ENCODE results near the gene FGF19. TPM values are rescaled to one million over a fixed set of nuclear protein-coding genes. Genes with fewer than 3 reads are reported as not detected.

FGF19 gene
- total RNA-seq, 6 experiments from 2014 or later = 0.18 TPM; not detected in 5

- intact Hi-C loops (cut with DNase I) = no loop called here
- WGBS (ENCODE audit: insufficient coverage, low coverage, low lambda C conversion rate, missing lambda C conversion rate) = 49% methylated on average over 7 of the region's 7 CpGs
- ATAC-seq = no peak
Measured at GRCh38 chr11:69744435-69744834, 40.6 kb upstream of the FGF19 start.

GRCh38 chr11:69734841-69735240 lies 31.0 kb upstream of the FGF19 start:
- Histone ChIP-seq H3K27ac (no peak overlapping the region), H3K4me1 (no peaks in the 10 kb centered on the region), H3K4me3 (no peak overlapping the region), H3K36me3 (no peaks in the 10 kb centered on the region), H3K27me3 (no peaks in the 10 kb centered on the region), H3K9me3 (no peaks in the 10 kb centered on the region)
- 85% methylated on average over 2 of the region's 3 CpGs for WGBS (ENCODE audit: insufficient coverage, low coverage, low lambda C conversion rate, missing lambda C conversion rate)
- DNase-seq (no peak), ATAC-seq (no peak)
- no peak for TF ChIP-seq POLR2A (IDR thresholded peaks at IDR 0.05)
- no peak for TF ChIP-seq CTCF (IDR thresholded peaks at IDR 0.05)
- intact Hi-C loops (cut with DNase I) = no loop called here

More at GRCh38 chr11:69744435-69744834, 40.6 kb upstream of the FGF19 start:
- Histone ChIP-seq H3K27me3 (no peaks in the 10 kb centered on the region), H3K27ac (no peak overlapping the region), H3K36me3 (no peaks in the 10 kb centered on the region), H3K9me3 (no peaks in the 10 kb centered on the region), H3K4me3 (no peak overlapping the region), H3K4me1 (no peaks in the 10 kb centered on the region)
- TF ChIP-seq CTCF (IDR thresholded peaks at IDR 0.05) = no peak
- TF ChIP-seq POLR2A (IDR thresholded peaks at IDR 0.05) = no peak
- DNase-seq = no peak

- no peaks in the 10 kb centered on the region for H3K4me1 ChIP-seq
- WGBS (ENCODE audit: insufficient coverage, low coverage, low lambda C conversion rate, missing lambda C conversion rate) = 86% methylated on average over 2 of the region's 2 CpGs
- no peak for ATAC-seq
- TF ChIP-seq POLR2A (IDR thresholded peaks at IDR 0.05) (no peak), CTCF (IDR thresholded peaks at IDR 0.05) (no peak)
- H3K27me3 ChIP-seq = no peaks in the 10 kb centered on the region
- no peaks in the 10 kb centered on the region for H3K36me3 ChIP-seq
- H3K27ac ChIP-seq = no peak overlapping the region
- intact Hi-C loops (cut with DNase I) = no loop called here
- DNase-seq = no peak
- no peak overlapping the region for H3K4me3 ChIP-seq
- H3K9me3 ChIP-seq = no peaks in the 10 kb centered on the region
Measured at GRCh38 chr11:69734367-69734766, 30.5 kb upstream of the FGF19 start.

- TF ChIP-seq POLR2A (IDR thresholded peaks at IDR 0.05) (no peak), CTCF (IDR thresholded peaks at IDR 0.05) (no peak)
- no peaks in the 10 kb centered on the region for H3K36me3 ChIP-seq
- no peak overlapping the region for H3K4me3 ChIP-seq
- no peak for DNase-seq
- H3K4me1 ChIP-seq = no peaks in the 10 kb centered on the region
- intact Hi-C loops (cut with DNase I) = no loop called here
- no CpG with 5 or more reads among the region's 7 CpGs for WGBS (ENCODE audit: insufficient coverage, low coverage, low lambda C conversion rate, missing lambda C conversion rate)
- no peaks in the 10 kb centered on the region for H3K27me3 ChIP-seq
- no peak overlapping the region for H3K27ac ChIP-seq
- H3K9me3 ChIP-seq = no peaks in the 10 kb centered on the region
- ATAC-seq = no peak
Measured at GRCh38 chr11:69732910-69733309, 29.1 kb upstream of the FGF19 start.

GRCh38 chr11:69731110-69731509 lies 27.3 kb upstream of the FGF19 start:
- no peak overlapping the region for H3K4me3 ChIP-seq
- ATAC-seq (no peak), DNase-seq (no peak)
- no peaks in the 10 kb centered on the region for H3K4me1 ChIP-seq
- H3K36me3 ChIP-seq = no peaks in the 10 kb centered on the region
- TF ChIP-seq POLR2A (IDR thresholded peaks at IDR 0.05) (no peak), CTCF (IDR thresholded peaks at IDR 0.05) (no peak)
- intact Hi-C loops (cut with DNase I) = no loop called here
- H3K27me3 ChIP-seq = no peaks in the 10 kb centered on the region
- no peaks in the 10 kb centered on the region for H3K9me3 ChIP-seq
- H3K27ac ChIP-seq = no peak overlapping the region
- WGBS (ENCODE audit: insufficient coverage, low coverage, low lambda C conversion rate, missing lambda C conversion rate) = no CpG with 5 or more reads among the region's 11 CpGs

All from right lobe of liver (tissue), 6 donors.